GM20431 (cell line): Measurements from ENCODE around the gene NUP88.
"Not testable (repeated sequence)": the region's sequence is repeated elsewhere in the genome, so short reads cannot be mapped to it uniquely, and the experiment has no call there.

Experiments
- in situ Hi-C: fragments of 300-500 bp; cut with MseI, MboI; formaldehyde crosslinking; loops from one replicate; pipeline ENCODE4 v1.15.0; 2020; ENCODE audit warnings: low sequenced_read_pairs; ENCODE audit not compliant: unreplicated experiment

NUP88 gene

DNA sequence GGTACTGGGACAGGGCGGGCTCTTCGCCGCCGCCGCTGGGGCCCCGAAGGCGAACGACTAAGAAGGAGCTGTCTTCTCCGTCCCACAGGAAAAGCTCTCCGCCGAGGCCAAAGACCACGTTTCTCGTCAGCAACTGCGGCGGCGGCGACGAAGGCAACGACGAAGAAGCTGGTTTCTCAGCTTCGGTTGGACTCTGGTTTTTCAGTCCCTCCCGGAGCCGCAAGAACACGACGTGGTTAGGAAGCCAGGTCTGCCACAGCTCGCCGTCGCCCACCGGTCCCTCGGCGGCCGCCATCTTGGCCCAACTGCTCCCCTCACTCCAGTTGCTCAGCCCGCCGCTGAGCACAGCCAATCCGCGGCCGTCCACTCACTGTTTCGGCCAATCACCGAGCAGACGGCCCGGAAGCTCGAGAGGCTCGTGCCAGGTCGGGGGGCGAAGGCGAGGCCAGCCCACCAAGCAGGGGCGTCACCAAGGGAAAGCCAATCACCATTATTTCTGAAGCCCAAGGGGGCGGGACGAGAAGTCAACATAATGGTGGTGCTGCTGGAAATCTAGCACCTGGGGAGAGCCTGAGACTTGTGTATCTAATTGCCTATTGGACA is at the start of gene NUP88:
Gene NUP88, minus strand, starts transcription at position 307 of the 603 bp plus-strand sequence. Its CDS starts 12 bp downstream, at position 295.
- in situ Hi-C loops = no loop called here

DNA sequence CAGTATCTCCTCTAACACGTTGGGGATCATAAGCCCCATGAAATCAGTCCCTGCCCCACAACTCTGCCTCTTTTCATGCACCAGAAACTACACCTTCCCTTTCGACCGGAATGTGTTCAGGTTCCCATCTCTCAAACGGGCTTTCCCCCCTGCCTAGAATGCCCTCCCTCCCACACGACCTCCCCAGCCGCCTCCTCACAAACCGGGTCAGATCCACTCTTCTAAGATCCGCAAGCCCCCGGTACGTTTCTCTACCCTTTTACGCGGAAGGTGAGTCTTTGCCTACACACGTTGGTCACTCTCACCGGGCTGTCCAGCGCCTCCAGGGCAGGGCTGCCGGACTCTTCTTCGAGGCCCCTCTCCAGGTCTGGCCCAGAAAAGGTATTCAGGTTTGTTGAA is 48.6 kb upstream of the NUP88 start:
- in situ Hi-C loops = no loop called here

DNA sequence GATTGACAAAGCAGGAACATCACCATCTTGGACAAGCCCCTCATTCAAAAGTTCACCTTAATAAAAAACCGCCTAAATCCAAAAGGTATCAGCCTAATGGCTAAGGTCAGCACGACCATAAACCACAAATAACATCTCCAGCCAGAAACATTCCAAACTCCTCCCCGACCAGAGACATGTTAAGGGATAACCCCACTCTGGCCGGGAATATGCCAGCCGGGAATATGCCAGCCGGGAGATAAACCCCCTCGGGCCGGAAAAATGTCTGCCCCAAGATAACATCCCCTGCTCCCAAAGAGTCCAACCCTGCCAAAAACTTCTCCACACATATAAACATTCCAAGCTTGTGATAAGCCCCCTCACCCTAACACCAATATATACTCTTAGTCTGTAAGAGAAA is 48.0 kb upstream of the NUP88 start:
- in situ Hi-C loops = no loop called here

DNA sequence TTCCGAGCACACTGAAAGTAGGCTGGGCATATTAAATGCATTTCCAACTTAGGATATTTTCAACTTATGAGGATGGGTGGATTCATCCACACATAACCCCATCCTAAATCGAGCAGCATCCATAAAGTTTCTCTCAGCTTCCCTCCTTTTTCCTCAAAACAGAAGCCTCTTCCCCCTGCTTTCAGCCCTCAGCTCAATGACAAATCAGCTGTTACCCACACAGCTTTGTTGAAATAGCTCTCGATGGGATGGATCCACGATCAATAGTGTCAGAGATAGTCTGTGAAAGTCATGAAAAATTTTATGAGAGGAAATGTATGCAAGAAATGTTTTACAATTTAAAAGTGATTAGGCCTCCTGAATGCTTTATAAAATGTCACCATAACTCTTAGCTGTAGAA is 46.8 kb upstream of the NUP88 start:
- in situ Hi-C loops = no loop called here

DNA sequence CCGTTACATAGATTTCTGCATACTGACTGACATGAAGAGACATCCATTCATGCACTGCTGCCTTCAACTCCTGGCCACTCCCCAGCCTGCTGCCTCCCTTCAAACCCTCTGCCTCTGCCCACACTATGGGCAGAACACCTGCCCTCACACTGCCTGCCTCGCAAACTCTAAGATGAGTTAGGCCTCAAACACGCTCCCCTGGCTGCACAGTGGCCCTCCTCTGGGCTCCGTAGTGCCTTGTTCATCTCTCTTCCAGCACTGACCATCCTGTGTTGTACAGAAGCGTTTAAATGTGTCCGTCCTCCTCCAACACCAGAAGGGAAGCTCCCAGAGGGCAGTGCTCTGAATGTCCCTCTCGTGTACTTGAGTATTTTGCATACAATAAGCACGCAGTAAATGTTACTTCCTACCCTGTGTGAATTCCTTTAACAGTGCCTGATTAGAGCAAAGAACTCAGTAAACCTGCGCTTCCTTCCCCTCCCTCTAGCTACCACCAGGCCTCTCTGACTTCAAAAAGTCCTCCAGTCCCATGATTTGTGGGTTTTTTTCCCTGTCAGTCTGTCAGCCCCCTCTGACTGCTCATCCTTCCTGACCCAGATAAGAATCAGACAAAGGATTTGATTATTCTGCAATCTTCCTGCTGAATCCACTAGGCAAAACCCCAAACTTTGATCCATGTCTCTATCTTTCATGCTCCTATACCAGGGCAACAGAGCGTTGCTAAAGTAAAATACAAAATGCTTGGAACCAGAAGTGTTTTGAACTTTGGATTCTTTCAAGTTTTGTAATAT is 45.5 kb upstream of the NUP88 start:
- in situ Hi-C loops = no loop called here

DNA sequence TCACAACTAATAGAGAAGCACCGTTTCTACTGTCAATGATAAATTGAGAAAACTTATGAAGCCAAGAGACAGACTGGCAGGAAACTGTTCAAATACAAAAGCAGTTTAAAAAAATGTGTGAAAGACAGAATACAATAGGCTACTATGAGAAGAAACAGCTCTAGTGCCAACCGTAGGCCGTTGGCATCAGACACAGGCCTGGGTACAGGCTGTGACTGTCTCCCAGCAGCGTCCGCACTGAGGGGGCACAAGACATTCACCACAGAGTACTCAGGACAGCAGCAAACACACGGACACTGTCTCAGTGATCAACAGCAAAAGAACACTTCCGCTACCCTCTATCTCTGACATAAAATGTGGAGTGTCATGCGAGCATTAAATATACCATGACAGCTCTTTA is 27.3 kb upstream of the NUP88 start:
- in situ Hi-C loops = no loop called here

DNA sequence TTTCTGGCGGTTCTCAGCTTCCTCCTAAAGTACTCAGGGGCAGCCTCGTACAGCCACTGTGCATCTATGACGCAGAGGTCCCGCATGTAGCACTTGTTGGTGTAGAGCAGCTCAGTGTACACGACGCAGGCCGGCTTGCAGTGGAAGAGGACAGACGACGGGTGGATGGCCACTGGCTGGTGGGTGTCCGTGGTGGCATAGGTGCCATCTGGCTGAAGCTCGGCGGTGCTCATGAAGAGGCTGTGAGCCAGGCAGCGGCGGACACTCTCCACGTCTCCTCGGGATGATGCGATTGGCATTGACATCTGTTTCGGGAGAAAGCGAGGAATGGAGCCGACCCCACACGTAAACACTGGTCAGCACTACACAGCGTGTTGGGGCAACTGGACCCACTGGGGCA is 24.7 kb upstream of the NUP88 start:
- in situ Hi-C loops = no loop called here

DNA sequence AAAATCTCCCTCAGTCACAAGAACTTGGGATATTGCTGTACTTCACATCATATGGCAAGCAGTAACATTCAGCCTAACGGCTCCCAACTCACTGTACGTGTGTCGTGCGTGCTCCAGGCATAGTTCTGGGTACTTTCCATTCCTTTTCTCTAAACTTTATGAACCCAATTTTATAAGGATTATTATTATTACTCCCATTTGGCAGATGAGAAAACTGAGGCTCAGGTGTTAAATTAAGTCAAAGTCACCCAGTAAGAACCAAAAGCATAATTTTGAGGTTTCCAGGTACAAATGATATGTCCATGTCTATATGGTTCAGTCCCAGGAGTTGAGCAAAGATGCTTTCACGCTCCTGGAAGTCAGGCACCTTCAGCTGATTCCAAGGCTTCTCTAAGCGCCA is 24.3 kb upstream of the NUP88 start:
- in situ Hi-C loops = no loop called here

DNA sequence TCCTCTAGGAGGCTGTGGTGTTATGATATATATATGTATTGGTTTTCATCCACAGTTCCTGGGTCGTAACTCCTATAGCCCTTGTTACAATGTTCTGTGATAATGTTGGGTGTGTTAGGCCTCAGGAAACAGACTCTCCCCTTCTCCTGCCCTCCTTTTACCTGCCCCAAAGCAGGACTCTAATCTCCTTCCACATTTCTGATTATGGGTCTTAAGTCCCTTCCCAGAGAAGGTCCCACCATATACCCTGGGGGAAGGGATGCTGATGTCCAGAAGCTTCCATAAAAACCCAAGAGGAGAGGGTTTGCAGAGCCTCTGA is 19.9 kb upstream of the NUP88 start:
- in situ Hi-C loops = no loop called here

DNA sequence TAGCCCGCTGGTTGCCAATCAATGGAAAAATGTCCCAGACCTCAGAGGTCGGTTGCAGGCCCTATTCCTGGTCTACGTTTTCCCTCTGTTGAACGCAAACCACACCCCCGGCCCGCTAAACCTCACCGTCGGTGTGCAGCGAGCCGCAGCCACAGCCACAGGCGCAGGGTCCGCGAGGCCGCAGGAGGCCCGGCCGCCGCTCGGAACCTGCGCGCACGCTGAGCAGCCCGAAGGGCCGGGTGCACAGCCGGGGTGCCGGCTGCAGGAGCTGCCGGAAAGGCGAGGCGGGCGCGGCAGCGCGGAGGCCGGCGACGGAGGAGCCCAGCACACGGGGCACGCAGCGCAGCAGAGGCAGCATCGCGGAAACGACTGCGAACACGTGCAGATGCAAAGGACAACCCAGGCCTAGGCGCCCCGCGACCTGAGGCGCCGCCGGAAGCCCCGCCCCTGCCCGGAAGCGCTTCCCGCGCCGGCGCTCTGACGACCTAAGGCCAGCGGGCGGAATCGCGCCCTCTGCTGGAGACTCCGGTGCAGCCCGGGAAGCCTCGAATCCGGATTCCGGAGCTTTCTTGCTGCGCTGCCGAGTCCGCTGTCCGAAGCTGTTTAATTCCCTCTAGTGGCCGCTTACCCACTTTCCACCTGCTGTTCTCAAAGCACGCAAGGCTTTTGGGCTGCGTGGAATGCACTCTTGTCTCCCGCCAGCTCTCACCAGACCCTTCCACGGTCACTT is 19.4 kb upstream of the NUP88 start, which contains the start of gene C1QBP:
Gene C1QBP, minus strand, starts transcription at position 440 of the 730 bp plus-strand sequence. Its CDS starts 82 bp downstream, at position 358.
- in situ Hi-C loops = no loop called here

DNA sequence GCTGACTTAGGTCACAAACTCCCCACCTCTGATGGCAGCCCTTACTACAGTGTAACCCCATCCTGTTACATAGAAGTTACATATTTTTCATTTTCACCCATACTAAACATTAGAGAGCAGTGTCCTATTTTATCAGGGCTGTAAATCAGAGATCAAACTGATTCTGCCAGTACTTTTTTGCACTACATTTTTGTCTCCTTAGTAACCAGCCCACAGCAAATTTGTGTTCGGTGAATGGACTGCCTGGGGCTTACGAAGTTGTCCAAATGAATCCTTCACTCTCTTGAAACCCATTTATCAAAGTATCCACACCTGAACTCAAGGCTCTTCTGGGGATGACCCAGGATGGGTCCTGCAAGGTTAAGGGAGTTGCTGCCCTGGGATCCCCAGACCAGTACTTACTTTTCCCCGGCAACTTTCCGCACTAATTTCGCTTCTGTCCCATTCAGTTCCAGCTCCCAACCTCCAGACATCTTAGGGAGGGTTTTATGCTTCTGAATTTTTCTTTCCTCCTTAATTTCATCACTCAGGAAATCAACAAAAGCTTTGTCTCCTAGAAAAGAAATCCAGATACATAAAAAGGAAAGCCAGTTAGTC is 18.4 kb upstream of the NUP88 start:
- in situ Hi-C loops = no loop called here

DNA sequence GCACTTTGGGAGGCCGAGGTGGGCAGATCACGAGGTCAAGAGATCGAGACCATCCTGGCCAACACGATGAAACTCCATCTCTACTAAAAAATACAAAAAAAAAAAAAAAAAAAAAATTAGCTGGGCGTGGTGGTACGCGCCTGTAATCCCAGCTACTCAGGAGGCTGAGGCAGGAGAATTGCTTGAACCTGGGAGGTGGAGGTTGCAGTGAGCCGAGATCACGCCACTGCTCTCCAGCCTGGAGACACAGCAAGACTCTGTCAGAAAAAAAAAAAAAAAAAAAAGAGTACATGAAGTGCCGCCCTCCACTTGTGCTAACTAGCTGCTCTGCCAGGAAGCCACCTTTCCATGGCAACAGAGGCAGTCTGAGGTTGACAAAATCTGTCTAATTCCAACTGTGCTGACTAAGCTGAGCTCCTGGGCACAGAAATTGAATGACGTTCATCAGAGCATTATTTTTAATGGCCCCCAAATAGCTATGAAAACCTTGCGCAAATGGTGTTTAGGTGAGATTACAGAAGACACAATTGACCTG is 16.4 kb upstream of the NUP88 start:
- in situ Hi-C loops = not testable (repeated sequence)

DNA sequence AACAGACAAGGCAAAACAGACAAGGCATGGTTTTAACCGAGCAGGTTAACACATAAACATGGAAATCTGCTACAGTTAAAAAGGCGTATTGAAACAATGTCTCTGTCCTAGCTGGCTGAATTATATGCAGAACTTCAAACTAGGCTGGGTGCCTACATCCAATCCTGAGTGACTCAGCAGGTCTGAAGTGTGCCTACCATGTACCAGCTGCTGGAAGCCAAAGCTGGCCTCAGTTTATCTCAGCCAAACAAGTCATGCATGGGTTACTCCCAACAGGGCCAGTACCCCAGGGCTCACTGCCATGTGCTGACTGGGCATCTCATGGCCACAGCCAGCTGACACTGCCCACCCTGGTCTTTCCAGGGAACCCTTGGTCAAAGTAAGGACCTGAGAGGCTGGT is 15.5 kb upstream of the NUP88 start:
- in situ Hi-C loops = no loop called here

DNA sequence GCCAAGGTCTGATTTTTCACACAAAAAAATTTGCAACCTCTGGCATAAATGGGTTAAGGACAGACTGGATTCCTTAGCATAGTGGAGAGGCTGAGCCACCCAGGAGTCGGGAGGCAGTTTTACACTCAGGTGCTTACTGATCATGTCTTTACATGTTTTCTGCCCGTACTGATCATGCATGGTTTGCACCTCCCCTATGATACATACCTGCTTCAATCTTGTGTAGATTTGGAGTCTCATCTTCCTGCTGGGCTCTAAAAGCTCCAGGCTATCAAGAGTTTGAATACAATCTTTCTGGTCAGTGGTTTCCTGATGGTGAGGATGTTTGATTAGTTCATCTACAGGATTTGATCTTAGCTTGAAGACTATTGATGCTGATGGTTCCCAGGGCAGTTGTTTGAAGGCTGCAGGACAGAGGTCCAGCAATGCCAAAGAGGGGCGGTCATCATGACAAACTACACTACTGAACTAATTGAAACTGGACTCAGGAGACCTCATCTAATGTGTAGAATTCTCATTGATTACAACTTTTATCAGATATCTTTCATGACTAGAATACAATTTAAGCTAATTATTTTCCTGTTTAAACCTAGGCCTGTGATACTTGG is 12.6 kb upstream of the NUP88 start:
- in situ Hi-C loops = no loop called here

DNA sequence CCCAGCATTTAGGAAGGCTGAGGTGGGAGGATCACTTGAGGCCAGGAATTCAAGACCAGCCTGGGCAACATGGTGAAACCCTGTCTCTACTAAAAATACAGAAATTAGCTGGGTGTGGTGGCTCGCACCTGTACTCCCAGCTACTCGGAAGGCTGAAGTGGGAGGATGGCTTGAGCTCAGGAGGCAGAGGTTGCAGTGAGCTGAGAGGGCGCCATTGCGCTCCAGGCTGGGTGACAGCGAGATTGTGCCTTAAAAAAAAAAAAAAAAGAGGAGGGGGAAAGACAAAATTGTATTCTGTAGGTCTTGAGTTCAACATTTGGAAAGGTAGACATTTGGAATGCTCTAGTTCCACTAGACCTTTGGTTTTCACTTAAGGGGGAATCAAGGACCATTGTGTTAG is 11.8 kb upstream of the NUP88 start:
- in situ Hi-C loops = not testable (repeated sequence)

DNA sequence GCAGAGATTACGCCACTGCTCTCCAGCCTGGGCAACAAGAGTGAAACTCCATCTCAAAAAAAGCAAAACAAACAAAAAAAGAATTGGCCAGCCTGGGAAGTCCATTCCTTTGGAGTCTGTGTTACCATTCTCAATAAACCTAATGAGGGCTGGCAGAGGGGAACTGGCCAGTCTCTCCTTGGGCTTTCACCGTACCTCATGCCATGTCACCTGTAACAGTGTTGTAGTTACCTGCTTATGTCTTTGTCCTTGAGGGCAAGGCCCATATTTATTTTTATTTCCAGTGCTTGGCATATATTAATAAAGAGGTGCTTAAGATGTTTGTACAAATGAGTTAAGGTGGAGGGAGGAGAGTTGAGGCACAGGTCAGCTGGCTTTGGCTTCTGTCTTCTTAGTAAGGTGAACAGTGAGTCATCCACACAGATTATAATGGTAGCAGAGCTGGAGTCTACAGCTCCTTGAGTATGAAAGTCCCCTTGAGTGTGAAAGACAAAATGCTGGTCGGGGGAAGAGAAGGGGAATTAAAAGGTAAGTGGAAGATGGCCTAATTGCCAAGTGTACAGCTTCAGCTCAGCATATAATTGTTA is 11.0 kb upstream of the NUP88 start:
- in situ Hi-C loops = no loop called here

DNA sequence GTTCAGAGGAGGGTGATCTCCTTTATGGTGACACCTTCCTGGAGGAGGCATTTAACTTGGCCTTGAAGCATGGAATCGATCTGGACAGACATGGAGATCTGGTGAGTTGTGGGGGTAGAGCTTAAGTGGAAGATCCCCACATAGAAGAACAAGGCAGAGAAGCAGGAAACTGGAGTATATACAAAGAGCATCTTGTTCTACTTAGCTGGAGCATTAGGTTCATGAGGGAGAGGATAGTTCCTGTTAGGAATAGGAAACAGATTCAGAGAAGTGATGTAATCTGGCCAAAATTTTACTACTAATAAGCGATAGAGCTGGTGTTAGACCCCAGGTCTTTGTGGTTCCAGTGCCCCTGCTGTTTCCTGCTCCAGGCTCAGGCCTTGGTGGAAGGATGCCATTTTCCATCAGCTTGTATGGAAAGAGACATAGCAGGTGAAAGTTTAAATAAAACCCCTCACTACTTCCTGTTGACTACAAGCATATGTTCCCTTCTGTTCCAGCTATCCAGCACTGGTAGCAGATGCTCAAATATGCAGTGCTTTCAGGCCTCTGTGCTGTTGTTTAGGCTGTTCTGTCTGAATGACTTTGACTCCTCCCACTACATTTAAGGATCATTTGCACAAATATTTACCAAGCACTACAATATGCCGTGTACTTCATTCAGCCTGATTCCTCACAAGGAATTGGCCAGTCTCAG is 9.9 kb upstream of the NUP88 start:
- in situ Hi-C loops = no loop called here

DNA sequence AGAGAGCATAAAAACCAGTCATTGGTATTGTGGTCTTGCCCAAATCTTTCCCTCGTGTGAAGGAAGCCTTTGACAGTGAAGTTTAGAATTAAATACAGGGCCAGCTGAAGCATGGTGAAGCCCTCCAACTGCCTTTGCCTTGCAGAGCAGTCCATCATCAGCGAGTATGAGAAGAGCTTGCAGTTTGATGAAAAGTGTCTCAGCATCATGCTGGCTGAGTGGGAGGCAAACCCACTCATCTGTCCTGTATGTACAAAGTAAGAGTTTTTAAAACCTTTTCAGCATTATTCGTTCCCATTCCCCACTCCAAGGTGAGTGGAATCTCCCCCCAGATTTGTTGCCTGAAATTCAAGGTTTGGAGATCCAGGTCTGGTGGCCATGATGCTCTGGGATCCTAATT is 6.4 kb upstream of the NUP88 start:
- in situ Hi-C loops = no loop called here

DNA sequence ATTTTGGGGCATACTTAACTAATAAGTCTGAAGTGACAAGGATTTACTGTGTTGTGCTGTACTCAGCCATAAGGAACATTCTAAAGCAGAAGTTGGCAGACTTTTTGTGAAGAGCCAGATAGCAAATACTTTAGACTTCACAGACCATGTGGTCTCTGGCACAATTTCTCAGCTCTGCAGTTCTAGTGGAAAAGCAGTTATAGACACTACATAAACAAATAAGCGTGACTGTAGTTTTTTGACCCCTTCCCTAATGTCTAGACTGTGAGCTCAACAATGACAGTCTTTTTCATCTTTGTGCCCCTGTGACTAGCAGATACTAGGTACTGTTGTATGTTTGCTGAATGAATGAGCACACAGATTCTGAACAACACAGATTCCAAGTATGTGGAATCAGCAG is 5.4 kb upstream of the NUP88 start:
- in situ Hi-C loops = no loop called here
